HEK293T (cell line): ENCODE data around the gene HSCB.

Experiments
- CTCF ChIA-PET: fragments of 350-600 bp; formaldehyde crosslinking; extraction: SDS; loops from one replicate; lab custom pipeline; 2021; ENCODE audit warnings: antibody characterized with exemption, inconsistent platforms; lab: Yijun Ruan, JAX
- POLR2A ChIA-PET: fragments of 350-600 bp; formaldehyde crosslinking; extraction: SDS; loops from one replicate; lab custom pipeline; 2020; ENCODE audit warnings: antibody characterized with exemption, inconsistent platforms; lab: Yijun Ruan, JAX
- DNase-seq: peaks from one replicate; pipeline ENCODE4 v3.0.0; 2012; ENCODE audit warnings: mixed read lengths; ENCODE audit errors: extremely low spot score
- ARNT ChIP-seq: fragments of 450-650 bp; IDR thresholded peaks from 2 replicates; pipeline ENCODE4 v1.6.1; 2017; ENCODE audit warnings: mild to moderate bottlenecking
- BHLHE40 ChIP-seq: fragments of 450-650 bp; IDR thresholded peaks from 2 replicates; pipeline ENCODE4 v1.6.1; 2016; ENCODE audit warnings: mild to moderate bottlenecking, moderate library complexity, borderline replicate concordance
- CTBP1 ChIP-seq: fragments of 450-650 bp; IDR thresholded peaks from 2 replicates; pipeline ENCODE4 v1.6.1; 2016; ENCODE audit warnings: borderline replicate concordance
- ELF4 ChIP-seq: fragments of 450-650 bp; IDR thresholded peaks from 2 replicates; pipeline ENCODE4 v1.6.1; 2017; ENCODE audit warnings: antibody characterized with exemption
- FOXA1 ChIP-seq: fragments of 450-650 bp; IDR thresholded peaks from 2 replicates; pipeline ENCODE4 v1.6.1; 2016; ENCODE audit warnings: mild to moderate bottlenecking
- FOXK2 ChIP-seq: fragments of 450-650 bp; IDR thresholded peaks from 2 replicates; pipeline ENCODE4 v1.6.1; 2016; ENCODE audit warnings: mild to moderate bottlenecking
- FOXM1 ChIP-seq: fragments of 450-650 bp; IDR thresholded peaks from 2 replicates; pipeline ENCODE4 v1.6.1; 2017; ENCODE audit warnings: mild to moderate bottlenecking, borderline replicate concordance
- HDGF ChIP-seq: fragments of 450-650 bp; IDR thresholded peaks from 2 replicates; pipeline ENCODE4 v1.6.1; 2017; ENCODE audit warnings: antibody characterized with exemption, borderline replicate concordance
- L3MBTL2 ChIP-seq: fragments of 450-650 bp; conservative IDR thresholded peaks from 2 replicates; pipeline ENCODE4 v1.6.1; 2016; ENCODE audit warnings: mild to moderate bottlenecking
- LEF1 ChIP-seq: fragments of 450-650 bp; IDR thresholded peaks from 2 replicates; pipeline ENCODE4 v1.6.1; 2017; ENCODE audit warnings: mild to moderate bottlenecking, borderline replicate concordance
- NFRKB ChIP-seq: fragments of 450-650 bp; IDR thresholded peaks from 2 replicates; pipeline ENCODE4 v1.6.1; 2016; ENCODE audit warnings: mild to moderate bottlenecking, moderate library complexity
- PKNOX1 ChIP-seq: fragments of 450-650 bp; IDR thresholded peaks from 2 replicates; pipeline ENCODE4 v1.6.1; 2016
- SP1 ChIP-seq: fragments of 450-650 bp; IDR thresholded peaks from 2 replicates; pipeline ENCODE4 v1.6.1; 2017
- SUZ12 ChIP-seq: fragments of 450-650 bp; IDR thresholded peaks from 2 replicates; pipeline ENCODE4 v1.6.1; 2016; ENCODE audit warnings: mild to moderate bottlenecking
- TARDBP ChIP-seq: fragments of 450-650 bp; IDR thresholded peaks from 2 replicates; pipeline ENCODE4 v1.6.1; 2016
- ZNF384 ChIP-seq: fragments of 450-650 bp; IDR thresholded peaks from 2 replicates; pipeline ENCODE4 v1.6.1; 2016

The HSCB gene

GRCh38 chr22:28779833-28780232 is 38.0 kb downstream of the HSCB start:
- no peak for DNase-seq
- POLR2A ChIA-PET = interaction anchor here (2.7 kb wide), 1 partner anchor 20 kb away, joined by 13 read pairs; the partner anchor contains the start of gene XBP1
- TF ChIP-seq FOXM1 (no peak), SP1 (no peak), HDGF (no peak), ARNT (no peak), TARDBP (no peak), SUZ12 (no peak), CTBP1 (no peak), BHLHE40 (no peak), NFRKB (no peak), LEF1 (no peak), ZNF384 (no peak), PKNOX1 (no peak), L3MBTL2 (no peak), FOXK2 (no peak), FOXA1 (no peak), ELF4 (no peak)
- CTCF ChIA-PET = no interaction called here

- no peak for DNase-seq
- ChIA-PET CTCF (no interaction called here), POLR2A (interaction anchor here (1.2 to 2.7 kb wide), 2 partner anchors 8 to 19 kb away, joined by 4 to 13 read pairs; partner anchors contain the start of genes CCDC117 and XBP1)
- TF ChIP-seq L3MBTL2 (no peak), SUZ12 (no peak), FOXM1 (no peak), ZNF384 (no peak), FOXA1 (no peak), SP1 (no peak), BHLHE40 (no peak), FOXK2 (no peak), PKNOX1 (no peak), ARNT (no peak), TARDBP (no peak), CTBP1 (no peak), NFRKB (no peak), LEF1 (no peak), ELF4 (no peak), HDGF (no peak)
Measured at GRCh38 chr22:28780296-28780695, 38.5 kb downstream of the HSCB start.

GRCh38 chr22:28783786-28784671 is 42.2 kb downstream of the HSCB start:
- TF ChIP-seq FOXM1 = no peak
- TF ChIP-seq FOXK2 = no peak
- no peak for TF ChIP-seq HDGF
- no peak for TF ChIP-seq LEF1
- no peak for TF ChIP-seq SUZ12
- TF ChIP-seq CTBP1 = no peak
- no peak for TF ChIP-seq SP1
- TF ChIP-seq TARDBP = no peak
- TF ChIP-seq PKNOX1 = no peak
- no peak for TF ChIP-seq BHLHE40
- no peak for TF ChIP-seq L3MBTL2
- no peak for TF ChIP-seq FOXA1
- TF ChIP-seq ARNT = no peak
- no peak for TF ChIP-seq NFRKB
- TF ChIP-seq ELF4 = no peak
- no peak for TF ChIP-seq ZNF384
- ChIA-PET CTCF (interaction anchor here (0.5 to 1.6 kb wide), 3 partner anchors 10 to 192 kb away, joined by 3 to 5 read pairs (median 3); no protein-coding TSS in a partner anchor), POLR2A (interaction anchor here (0.8 to 3.6 kb wide), 4 partner anchors 10 to 167 kb away, joined by 3 to 23 read pairs (median 8); partner anchors contain the start of gene XBP1)
- no peak for DNase-seq

- DNase-seq = no peak
- POLR2A ChIA-PET = interaction anchor here (0.6 to 3.2 kb wide), 2 partner anchors 12 to 117 kb away, joined by 3 to 19 read pairs; partner anchors contain the start of gene XBP1
- CTCF ChIA-PET = interaction anchor here (0.8 kb wide), 1 partner anchor 23 kb away, joined by 3 read pairs; no protein-coding TSS in a partner anchor
Measured at GRCh38 chr22:28788601-28789000, 46.8 kb downstream of the HSCB start.

More at GRCh38 chr22:28788601-28789000, 46.8 kb downstream of the HSCB start:
- TF ChIP-seq LEF1 = no peak
- TF ChIP-seq FOXA1 = no peak
- no peak for TF ChIP-seq SUZ12
- TF ChIP-seq FOXM1 = no peak
- TF ChIP-seq BHLHE40 = no peak
- TF ChIP-seq ELF4 = no peak
- no peak for TF ChIP-seq ARNT
- TF ChIP-seq L3MBTL2 = no peak
- no peak for TF ChIP-seq PKNOX1
- no peak for TF ChIP-seq SP1
- no peak for TF ChIP-seq CTBP1
- TF ChIP-seq NFRKB = no peak
- no peak for TF ChIP-seq ZNF384
